ENCODE measurements around the gene CNMD. TPM values are rescaled to one million over a fixed set of nuclear protein-coding genes. Genes with fewer than 3 reads are reported as not detected.

CNMD gene
- total RNA-seq, 1 experiment from 2014 or later: not detected

DNA sequence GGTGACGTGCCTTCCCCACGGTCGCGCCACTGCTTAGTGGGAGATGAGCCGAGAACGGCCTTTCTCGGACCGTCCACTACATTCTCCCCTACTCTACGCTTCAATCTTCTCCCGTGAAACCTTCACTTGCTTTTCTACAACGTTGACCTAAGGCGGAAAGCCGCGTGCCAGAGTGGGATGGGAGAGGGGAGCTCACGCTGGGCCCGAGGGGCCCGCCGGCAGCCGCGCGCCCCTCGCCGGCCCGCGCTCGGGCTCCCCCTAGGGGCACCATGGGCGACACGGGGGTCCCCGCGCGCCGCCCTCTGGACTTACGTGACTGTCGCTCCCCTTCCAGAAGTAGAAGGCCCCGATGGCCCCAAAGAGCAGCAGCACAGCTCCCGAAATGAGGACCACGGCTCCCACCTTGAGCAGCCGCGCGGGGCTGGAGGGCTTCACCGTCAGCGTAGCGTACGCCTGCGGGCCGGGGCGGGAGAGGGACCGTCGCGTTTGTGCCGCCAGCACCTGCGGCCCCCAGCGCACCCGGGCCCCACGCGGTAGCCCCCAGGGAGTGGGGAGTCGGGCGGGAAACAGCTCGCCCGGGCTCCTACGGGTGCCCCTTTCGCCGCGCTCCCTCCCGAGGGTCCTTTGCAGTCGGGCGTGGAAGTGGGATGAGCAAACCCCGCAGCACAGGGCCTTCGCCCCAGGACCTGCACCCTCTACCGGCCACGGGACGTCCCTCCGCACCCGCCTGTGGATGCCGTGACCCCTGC is 727 bp downstream of the CNMD start:
- H3K4me2 ChIP-seq: no peak overlapping the region
- no TSS peak for BruUV-seq (replicated peaks)
- H3K4me3 ChIP-seq: no peak overlapping the region
- ChIA-PET POLR2A (ENCODE audit: unreplicated experiment) (no interaction called here), CTCF (no interaction called here)
- H4K20me1 ChIP-seq (ENCODE audit: insufficient read depth): no peaks in the 10 kb centered on the region
- H3K27me3 ChIP-seq (ENCODE audit: insufficient read depth, low read depth): peaks cover 27% of the 10 kb centered on the region
- H3K9me2 ChIP-seq (ENCODE audit: insufficient read depth): no peaks in the 10 kb centered on the region; the same call in 1 of the 2 replicates
- intact Hi-C loops (cut with micrococcal nuclease; ENCODE audit: unreplicated experiment): no loop called here
- H2AFZ ChIP-seq: no peak overlapping the region
- no peaks in the 10 kb centered on the region for H3K4me1 ChIP-seq (replicated peaks; ENCODE audit: insufficient read depth)
- no peaks in the 10 kb centered on the region for H3K36me3 ChIP-seq (ENCODE audit: low read depth)
- no peaks in the 10 kb centered on the region for H3K9me3 ChIP-seq (ENCODE audit: insufficient read depth, low read depth)
- H3K79me2 ChIP-seq (ENCODE audit: low read depth): no peaks in the 10 kb centered on the region
- DNase-seq: no peak
- H3F3A ChIP-seq (ENCODE audit: insufficient read depth, low read depth): no peaks in the 10 kb centered on the region
- H3K27ac ChIP-seq: no peak overlapping the region
- TF ChIP-seq, protein P1, sequence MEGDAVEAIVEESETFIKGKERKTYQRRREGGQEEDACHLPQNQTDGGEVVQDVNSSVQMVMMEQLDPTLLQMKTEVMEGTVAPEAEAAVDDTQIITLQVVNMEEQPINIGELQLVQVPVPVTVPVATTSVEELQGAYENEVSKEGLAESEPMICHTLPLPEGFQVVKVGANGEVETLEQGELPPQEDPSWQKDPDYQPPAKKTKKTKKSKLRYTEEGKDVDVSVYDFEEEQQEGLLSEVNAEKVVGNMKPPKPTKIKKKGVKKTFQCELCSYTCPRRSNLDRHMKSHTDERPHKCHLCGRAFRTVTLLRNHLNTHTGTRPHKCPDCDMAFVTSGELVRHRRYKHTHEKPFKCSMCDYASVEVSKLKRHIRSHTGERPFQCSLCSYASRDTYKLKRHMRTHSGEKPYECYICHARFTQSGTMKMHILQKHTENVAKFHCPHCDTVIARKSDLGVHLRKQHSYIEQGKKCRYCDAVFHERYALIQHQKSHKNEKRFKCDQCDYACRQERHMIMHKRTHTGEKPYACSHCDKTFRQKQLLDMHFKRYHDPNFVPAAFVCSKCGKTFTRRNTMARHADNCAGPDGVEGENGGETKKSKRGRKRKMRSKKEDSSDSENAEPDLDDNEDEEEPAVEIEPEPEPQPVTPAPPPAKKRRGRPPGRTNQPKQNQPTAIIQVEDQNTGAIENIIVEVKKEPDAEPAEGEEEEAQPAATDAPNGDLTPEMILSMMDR (conservative IDR thresholded peaks at IDR 0.05): no peak
- no peak for TF ChIP-seq EZH2 (IDR thresholded peaks at IDR 0.05; ENCODE audit: low read depth)

DNA sequence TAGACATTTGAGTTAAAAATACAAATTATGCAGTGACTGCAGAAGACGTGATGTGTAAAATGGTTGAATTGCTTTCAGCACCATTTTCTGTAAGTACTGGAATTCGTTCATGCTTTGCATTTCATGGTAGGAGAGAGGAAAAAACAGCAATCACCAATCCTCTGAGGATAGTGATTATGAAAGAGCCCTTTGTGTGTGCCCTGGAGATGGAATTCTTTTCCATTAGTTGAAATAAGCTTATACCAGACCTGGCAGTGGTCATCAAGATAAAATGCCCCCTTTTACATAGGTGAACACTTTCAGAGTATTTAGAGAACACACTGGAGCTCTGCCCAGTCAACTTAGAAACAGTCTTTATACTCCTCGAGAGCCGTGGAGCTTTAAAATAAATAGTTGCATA is 1.7 kb downstream of the CNMD start:
- intact Hi-C loops (cut with micrococcal nuclease; ENCODE audit: unreplicated experiment): no loop called here
- BruUV-seq (replicated peaks): no TSS peak
- no peak for DNase-seq
- no peaks in the 10 kb centered on the region for H3K9me3 ChIP-seq (ENCODE audit: insufficient read depth, low read depth)
- H4K20me1 ChIP-seq (ENCODE audit: insufficient read depth): no peaks in the 10 kb centered on the region
- TF ChIP-seq, protein P1 (conservative IDR thresholded peaks at IDR 0.05): no peak
- no peak for TF ChIP-seq EZH2 (IDR thresholded peaks at IDR 0.05; ENCODE audit: low read depth)
- no peaks in the 10 kb centered on the region for H3K9me2 ChIP-seq (ENCODE audit: insufficient read depth)
- H3K36me3 ChIP-seq (ENCODE audit: low read depth): no peaks in the 10 kb centered on the region
- POLR2A ChIA-PET (ENCODE audit: unreplicated experiment): no interaction called here
- no peak overlapping the region for H3K4me2 ChIP-seq
- no peak overlapping the region for H3K4me3 ChIP-seq
- peaks cover 30% of the 10 kb centered on the region for H3K27me3 ChIP-seq (ENCODE audit: insufficient read depth, low read depth)
- no peak overlapping the region for H2AFZ ChIP-seq
- CTCF ChIA-PET: no interaction called here
- H3K4me1 ChIP-seq (replicated peaks; ENCODE audit: insufficient read depth): no peaks in the 10 kb centered on the region
- no peak overlapping the region for H3K27ac ChIP-seq
- H3F3A ChIP-seq (ENCODE audit: insufficient read depth, low read depth): no peaks in the 10 kb centered on the region
- H3K79me2 ChIP-seq (ENCODE audit: low read depth): no peaks in the 10 kb centered on the region

- ChIA-PET CTCF (no interaction called here), POLR2A (ENCODE audit: unreplicated experiment) (no interaction called here)
- TF ChIP-seq, protein P1 (conservative IDR thresholded peaks at IDR 0.05): no peak
- TF ChIP-seq EZH2 (IDR thresholded peaks at IDR 0.05; ENCODE audit: low read depth): no peak
- H3K36me3 ChIP-seq (ENCODE audit: low read depth): no peaks in the 10 kb centered on the region
- H3K9me3 ChIP-seq (ENCODE audit: insufficient read depth, low read depth): no peaks in the 10 kb centered on the region
- H3K9me2 ChIP-seq (ENCODE audit: insufficient read depth): no peaks in the 10 kb centered on the region
- no peaks in the 10 kb centered on the region for H3F3A ChIP-seq (ENCODE audit: insufficient read depth, low read depth)
- no TSS peak for BruUV-seq (replicated peaks)
- no peak for DNase-seq
- no peaks in the 10 kb centered on the region for H3K79me2 ChIP-seq (ENCODE audit: low read depth)
- no peak overlapping the region for H2AFZ ChIP-seq
- intact Hi-C loops (cut with micrococcal nuclease; ENCODE audit: unreplicated experiment): no loop called here
- no peaks in the 10 kb centered on the region for H4K20me1 ChIP-seq (ENCODE audit: insufficient read depth)
- no peak overlapping the region for H3K4me3 ChIP-seq
- H3K4me2 ChIP-seq: no peak overlapping the region
- H3K27ac ChIP-seq: no peak overlapping the region
- H3K4me1 ChIP-seq (replicated peaks; ENCODE audit: insufficient read depth): no peaks in the 10 kb centered on the region
- peaks cover 28% of the 10 kb centered on the region for H3K27me3 ChIP-seq (ENCODE audit: insufficient read depth, low read depth)
Measured at GRCh38 chr13:52737451-52737850, 2.2 kb downstream of the CNMD start.
